NOMO-1 treated with dmso at 0.1 percent for 144 hours (cell line): ENCODE results near the gene GNL2.
"Not testable (repeated sequence)": the region's sequence is repeated elsewhere in the genome, so short reads cannot be mapped to it uniquely, and the experiment has no call there.

Experiments used
- DNase-seq: peaks from one replicate; lab custom pipeline; 2025; ENCODE audit not compliant: unreplicated experiment; lab: John Stamatoyannopoulos, UW

Gene GNL2

DNA sequence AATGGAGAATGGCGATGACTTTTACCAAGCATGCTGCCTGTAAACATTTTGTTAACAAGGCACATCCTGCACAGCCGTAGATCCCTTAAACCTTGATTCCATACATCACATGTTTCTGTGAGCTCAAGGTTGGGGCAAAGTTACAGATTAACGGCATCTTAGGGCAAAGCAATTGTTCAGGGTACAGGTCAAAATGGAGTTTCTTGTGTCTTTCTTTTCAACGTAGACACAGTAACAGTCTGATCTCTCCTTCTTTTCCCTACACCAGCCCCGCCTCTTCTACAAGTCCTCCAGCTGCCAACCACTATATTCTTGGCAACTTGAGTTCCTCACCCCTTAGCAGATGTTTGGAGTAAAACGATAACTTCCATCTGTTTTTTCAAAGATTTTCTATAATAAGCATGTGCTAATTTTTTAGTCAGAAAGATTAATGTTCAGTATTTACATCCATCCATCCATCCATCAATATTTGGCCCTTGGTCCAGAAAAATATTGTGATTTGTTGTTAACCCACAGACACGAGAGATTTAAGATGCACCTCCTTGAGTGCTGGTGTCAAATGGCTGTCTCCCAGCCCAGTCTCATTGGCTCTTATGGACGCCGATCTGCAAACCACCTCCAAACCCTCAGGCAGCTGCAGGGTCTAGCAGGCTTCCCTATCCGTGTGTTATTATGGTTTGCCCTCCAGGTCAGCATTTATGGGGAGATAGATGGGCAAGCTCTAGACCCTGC lies 35.2 kb downstream of the GNL2 start:
- DNase-seq: no peak

DNA sequence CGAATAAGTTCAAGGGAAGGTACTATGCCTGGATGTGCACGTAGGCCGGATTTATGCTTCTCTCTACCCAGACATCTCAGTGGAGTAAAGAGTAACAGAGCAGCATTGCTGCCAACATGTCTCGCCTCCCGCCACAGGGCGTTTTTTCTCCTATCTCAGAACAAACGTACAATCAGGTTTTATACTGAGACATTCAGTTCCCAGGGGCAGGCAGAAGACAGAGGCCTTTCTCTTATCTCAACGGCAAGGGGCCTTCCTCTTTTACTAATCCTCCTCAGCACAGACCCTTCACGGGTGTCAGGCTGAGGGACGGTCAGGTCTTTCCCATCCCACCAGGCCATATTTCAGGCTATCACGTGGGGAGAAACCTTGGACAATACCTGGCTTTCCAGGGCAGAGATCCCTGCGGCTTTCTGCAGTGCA lies 35.8 kb downstream of the GNL2 start:
- DNase-seq: not testable (repeated sequence)

DNA sequence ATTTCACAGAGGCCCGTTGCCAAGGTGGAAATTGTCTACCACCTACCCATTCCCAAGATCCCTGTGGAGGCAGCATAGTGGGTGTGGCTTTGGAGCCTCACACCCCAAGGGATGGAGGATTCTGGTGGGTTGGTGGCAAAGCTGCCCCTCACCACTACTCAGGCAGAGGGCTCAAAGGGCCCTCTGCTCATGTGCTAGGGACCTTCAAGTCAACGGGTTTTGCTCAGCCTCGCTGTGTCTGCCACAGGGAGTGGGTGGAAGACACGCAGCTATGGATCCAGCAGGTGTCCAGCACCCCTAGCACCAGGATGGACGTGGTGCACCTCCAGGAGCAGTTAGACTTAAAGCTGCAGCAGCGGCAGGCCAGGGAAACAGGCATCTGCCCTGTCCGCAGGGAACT lies 36.7 kb downstream of the GNL2 start:
- no peak for DNase-seq

DNA sequence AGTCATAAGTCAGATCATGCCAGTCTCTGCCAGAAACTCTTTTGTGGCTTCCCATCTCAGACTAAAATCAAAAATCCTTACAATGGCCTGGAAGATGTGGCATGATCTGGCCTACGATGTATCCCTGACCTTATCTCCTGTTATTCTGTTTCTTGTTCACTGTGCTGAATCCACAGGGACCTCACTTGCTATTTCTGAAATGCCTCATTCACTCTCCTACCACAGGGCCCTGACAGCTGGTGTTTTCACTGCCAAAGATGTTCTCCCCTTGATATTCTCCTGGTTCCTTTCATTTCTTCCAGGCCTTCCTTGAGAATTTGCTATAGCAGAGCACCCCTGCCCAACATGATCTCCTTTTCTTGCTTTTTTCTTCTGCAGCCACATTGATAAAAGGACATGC lies 37.3 kb downstream of the GNL2 start:
- no peak for DNase-seq

DNA sequence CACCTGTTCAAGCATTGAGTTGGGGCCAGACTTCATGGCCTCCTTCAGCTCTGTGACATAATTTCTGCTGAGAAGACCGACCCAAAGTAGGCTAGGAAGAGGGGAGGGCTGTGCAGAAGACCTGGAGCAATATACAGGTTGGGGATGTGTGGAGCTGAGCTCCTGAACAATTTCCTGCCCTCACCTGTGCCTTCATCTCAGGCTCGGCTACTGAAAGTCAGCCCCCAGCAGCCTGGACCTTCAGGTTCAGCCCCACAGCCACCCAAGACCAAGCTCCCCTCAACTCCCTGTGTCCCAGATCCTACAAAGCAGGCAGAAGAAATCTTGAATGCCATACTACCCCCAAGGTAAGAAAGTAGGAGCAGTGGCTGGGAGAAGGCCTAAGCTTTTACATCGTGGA lies 38.3 kb downstream of the GNL2 start:
- no peak for DNase-seq

DNA sequence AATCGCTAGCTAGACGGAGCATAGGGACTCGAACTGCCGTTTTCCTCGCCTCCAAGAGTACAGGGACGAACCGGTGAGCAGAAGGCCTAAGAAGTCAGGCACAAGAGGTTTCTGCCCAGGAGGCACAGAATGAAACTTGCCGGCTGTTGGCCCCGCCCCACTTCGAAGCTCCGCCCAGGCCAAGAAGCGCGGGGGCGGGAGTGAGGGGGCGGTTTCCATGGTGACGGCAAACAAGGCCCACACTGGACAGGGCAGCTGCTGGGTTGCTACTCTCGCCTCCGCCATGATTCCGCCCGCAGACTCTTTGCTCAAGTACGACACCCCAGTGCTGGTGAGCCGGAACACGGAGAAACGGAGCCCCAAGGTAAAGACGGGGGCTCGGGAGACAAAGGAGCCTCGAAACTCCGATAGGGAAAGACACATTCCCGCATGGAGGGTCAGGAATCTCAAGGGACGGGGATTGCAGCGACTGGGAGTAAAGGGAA lies 39.0 kb downstream of the GNL2 start, which contains the start of gene DNALI1:
Gene DNALI1 (plus strand): TSS at position 229 of the 485 bp plus-strand sequence. CDS start 55 bp downstream, at position 284.
- DNase-seq: no peak

DNA sequence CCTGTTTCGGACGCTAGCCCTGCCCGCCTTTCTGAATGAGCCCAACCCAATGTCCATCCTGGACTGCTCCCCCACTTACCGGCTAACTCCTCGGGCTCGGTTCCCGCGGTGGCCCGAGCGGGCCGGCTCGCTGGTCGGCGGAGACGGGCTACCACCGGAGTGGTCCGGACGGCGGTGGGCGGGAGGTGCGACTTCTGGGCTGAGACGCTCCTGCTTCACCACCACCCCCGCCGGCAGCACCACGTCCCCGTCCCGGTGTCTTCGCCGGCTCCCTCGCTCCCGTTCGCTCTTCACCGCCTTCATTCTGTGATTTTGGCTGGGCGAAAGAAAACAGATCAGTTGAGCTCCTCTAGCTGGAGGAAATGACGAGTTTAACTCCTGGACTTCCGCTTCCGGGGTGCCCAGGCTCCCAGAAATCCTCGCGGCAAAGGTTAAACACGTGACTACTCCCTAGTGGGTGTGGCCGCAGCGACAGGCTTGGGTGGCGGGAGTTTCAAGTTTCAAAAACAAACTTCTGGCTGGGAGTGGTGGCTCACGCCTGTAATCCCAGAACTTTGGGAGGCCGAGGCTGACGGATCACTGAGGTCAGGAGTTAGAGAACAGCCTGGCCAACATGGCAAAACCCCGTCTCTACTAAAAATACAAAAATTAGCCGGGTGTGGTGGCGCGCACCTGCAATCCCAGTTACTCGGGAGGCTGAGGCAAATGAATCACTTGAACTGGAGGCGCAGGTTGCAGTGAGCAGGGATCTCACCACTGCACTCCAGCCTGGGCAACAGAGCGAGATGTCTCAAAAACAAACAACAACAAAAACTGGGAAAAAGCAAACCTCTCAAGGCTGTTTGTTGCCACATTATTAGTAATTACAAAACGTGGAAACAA lies 41.6 kb downstream of the GNL2 start, which contains the start of gene SNIP1:
Gene SNIP1 (minus strand): TSS at position 367 of the 882 bp plus-strand sequence. CDS start 64 bp downstream, at position 303.
- DNase-seq: peak; percentile 88

DNA sequence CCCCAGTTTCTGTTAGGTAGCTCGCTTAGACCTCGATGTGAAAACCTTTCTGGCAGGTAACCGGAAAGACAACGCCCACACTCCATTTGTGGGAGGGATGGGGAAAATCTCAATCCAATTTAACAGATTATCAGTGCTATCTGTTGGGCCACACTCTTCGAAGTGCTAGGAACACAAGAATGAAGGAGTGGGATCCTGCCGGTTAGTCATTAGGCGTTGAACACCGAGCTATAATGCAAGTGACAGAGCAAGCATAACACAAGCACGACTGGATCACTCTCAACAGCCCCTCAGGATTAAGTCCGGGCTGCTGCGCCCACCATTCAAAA lies 42.2 kb downstream of the GNL2 start:
- no peak for DNase-seq

DNA sequence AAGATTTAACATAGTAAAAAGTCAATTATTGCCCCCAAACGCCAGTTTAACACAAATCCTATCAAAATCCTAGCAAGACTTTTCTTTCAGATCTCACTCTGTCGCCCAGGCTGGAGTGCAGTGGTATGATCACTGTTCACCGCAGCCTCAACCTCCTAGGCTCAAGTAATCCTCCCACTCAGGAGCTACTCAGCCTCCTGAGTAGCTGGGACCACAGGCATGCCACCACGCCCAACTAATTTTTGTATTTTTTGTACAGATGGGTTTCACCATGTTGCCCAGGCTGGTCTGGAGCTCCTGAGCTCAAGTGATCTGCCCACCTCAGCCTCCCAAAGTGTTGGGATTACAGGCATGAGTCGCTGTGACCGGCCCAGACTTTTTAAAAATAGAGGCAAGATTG lies 46.4 kb downstream of the GNL2 start:
- no peak for DNase-seq

DNA sequence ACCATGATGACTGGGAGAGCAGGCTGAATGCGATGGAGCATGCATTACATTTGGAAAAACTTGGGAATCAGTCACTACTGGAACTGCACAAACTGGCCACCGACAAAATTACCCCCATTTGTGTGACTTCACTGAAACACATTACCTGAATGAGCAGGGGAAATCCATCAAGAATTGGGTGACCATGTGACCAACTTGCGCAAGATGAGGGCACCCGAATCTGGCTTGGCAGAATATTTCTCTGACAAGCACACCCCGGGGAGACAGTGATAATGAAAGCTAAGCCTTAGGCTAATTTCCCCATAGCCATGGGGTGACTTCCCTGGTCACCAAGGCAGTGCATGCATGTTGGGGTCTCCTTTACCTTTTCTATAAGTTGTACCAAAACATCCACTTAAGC lies 50.7 kb downstream of the GNL2 start:
- DNase-seq: no peak

DNA sequence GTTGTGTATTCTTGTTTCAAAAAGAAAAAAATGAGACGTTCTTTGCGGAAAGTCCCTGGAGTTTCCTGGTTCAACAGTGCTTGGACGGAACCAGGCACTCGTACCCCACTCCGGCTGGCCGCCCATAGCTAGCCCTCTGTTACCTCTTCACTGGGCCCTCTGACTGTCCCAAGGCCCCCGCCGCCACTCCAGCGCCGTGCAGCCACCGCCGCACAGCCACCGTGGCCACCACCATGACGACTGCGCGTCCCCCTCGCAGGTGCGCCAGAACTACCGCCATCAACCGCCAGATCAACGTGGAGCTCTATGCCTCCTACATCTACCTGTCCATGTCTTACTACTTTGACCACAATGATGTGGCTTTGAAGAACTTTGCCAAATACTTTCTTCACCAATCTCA lies 51.2 kb downstream of the GNL2 start:
- no peak for DNase-seq

DNA sequence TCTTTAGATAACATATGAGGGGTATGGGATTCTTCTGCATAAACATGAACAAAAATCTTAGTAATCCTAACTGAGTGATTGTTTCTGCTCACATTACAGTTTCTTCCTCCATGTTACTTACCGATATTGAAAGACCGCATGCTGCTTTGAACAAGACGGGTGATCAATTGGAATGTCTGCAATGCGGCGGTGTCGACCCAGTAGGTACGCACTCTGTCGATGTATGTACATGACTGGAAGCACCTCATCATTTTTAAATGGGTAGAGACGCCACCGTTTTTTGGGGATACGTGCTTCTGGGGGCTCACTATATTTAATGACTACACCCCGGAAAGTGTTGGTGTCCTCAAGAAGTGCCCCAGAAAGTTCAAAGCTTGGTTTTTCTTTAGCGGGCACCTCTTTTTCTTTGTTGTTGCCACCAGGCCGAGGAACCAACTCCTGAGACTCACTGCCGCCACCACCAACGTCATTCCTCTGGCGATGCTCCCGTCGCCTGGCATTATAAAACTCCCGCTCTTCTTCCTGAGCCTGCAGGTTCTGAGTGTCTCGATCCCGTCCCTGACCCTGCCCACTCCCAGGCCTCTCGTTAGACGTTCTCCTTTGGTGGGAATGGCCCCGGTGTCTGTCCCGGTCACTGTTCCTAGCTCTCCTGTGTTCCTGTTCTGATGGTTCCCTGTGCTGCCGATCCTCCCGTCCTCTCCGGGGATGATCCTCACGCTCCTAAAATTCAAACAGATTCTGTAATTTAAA lies 55.5 kb downstream of the GNL2 start:
- no peak for DNase-seq

DNA sequence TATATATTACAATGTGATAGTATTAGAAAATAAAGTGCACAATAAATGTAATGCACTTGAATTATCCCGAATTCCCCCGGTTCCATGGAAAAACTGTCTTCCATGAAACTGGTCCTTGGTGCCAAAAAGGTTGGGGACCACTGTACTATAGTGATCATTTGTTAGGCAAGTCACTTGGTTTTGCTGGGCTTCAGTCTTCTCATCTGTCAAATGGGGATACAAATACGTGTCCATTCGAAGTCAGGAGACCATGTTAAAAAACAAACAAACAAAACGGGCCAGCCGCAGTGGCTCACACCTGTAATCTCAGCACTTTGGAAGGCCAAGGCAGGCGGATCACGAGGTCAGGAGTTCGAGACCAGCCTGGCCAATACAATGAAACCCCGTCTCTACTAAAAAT lies 56.6 kb downstream of the GNL2 start:
- not testable (repeated sequence) for DNase-seq

DNA sequence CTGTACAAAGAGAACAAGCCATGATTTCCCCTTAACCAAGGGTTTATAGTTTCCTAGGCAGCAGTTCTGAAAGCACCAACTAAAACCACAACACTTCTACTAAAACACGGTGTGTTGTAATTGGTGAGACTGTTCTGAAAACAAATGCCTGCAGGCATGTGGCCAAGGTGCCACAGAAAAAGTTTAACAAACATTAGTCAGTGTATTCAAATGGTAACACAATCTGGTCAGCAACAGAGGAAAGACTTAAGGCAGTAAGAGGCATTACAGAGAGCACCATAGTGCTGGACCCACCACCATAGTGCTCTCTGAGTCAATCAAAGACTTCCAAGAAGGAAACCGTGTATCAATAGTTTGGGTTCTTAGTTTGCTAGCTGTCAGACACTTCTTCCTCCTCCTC lies 58.4 kb downstream of the GNL2 start:
- no peak for DNase-seq

DNA sequence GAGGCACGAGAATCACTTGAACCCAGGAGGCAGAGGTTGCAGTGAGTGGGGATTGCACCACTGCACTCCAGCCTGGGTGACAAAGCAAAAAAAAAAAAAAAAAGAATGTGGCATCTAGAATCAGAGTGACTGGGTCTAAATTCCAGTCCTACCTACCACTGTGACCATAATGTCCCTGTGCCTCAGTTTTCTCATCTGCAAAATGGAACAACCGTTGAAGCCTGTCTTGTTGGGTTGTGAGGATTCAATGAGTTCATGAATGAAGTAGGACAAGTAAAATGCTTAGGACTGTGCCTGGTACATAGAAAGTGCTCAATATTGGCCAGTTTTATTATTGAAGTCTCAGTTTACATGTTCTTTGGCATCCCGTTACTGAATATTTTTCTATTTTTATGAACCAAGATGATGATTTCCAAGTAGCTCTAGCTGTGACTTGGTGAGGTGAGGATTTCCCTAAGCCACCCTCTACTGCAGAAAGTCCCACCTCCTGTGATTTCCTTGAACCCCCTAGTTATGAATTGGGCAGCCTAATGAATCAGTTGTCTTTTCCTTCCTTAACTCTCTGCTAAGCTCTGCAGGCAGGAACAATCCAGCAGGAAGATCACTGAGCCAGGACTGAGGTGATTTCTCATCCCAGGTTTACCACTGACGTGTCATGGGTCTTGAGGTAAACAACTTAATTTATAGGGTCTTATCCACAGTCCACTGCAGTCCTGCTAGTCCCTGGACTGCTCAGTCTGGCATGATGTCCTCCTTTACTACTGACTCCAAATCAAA lies 62.2 kb downstream of the GNL2 start:
- no peak for DNase-seq

DNA sequence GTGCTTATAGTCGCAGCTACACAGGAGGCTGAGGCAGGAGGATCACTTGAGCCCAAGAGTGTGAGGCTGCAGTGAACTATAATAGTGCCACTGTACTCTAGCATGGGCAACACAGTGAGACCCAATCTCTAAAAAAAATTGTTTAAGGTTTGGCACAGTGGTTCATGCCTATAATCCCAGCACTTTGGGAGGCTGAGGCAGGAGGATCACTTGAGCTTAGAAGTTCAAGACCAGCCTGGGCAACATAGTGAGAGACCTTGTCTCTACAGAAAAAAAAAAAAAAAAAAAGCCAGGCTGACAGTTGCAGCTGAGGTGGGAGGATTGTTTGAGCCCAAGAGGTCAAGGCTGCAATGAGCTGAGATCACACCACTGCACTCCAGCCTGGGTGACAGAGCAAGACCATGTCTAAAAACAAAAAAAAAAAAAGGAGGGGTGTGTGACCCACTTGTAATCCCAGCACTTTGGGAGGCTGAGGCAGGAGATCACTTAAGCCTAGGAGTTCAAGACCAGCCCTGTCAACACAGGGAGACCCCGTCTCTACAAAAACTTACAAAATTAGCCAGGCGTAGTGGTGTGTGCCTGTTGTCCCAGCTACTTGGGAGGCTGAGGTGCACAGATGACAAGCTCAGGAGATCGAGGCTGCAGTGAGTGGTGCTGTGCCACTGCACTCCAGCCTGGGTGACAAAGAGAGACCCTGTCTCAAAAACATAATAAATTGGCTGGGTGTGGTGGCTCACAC lies 63.1 kb downstream of the GNL2 start:
- DNase-seq: not testable (repeated sequence)

DNA sequence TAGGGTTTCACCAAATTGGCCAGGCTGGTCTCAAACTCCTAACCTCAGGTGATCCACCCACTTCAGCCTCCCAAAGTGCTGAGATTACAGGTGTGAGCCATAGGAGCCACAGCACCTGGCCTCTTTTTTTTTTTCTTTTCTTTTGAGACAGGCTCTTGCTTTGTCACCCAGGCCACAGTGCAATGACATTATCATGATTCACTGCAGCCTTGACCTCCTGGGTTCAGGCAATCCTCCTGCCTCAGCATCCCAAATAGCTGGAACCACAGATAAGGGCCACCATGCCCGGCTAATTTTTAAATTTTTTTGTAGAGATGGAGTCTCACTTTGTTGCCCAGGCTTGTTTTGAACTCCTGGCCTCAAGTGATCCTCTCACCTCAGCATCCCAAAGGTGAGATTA lies 65.8 kb downstream of the GNL2 start:
- not testable (repeated sequence) for DNase-seq

DNA sequence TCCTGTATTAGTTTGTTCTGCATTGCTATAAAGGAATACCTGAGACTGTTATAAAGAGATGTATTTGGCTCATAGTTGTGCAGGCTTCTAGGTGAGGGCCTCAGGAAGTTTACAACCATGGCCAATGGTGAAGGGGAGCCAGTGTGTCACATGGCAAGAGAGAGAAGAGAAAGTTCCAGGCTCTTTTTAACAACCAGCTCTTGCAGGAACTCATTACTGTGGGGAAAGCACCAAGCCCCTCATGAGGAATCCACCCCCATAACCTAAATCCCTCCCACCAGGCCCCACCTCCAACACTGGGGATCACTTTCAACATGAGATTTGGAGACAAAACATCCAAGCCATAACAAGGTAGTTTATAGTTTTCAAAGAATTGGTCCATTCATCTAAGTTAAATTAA lies 76.1 kb downstream of the GNL2 start:
- no peak for DNase-seq

DNA sequence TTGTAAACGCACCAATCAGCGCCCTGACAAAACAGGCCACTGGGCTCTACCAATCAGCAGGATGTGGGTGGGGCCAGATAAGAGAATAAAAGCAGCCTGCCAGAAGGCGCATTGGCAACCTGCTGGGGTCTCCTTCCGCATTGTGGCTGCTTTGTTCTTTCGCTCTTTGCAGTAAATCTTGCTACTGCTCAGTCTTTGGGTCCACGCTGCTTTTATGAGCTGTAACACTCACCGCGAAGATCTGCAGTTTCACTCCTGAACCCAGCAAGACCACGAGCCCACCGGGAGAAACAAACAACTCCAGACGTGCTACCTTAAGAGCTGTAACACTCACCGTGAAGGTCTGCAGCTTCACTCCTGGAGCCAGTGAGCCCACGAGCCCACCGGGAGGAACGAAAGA lies 76.8 kb downstream of the GNL2 start:
- DNase-seq: not testable (repeated sequence)

DNA sequence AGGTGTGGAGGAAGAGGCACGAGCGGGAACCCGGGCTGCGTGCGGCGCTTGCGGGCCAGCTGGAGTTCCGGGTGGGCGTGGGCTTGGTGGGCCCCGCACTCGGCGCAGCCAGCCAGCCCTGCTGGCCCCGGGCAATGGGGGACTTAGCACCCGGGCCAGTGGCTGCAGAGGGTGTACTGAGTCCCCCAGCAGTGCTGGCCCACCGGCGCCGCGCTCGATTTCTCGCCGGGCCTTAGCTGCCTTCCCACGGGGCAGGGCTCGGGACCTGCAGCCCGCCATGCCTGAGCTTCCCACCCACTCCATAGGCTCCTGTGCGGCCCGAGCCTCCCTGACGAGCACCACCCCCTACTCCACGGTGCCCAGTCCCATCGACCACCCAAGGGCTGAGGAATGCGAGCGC lies 77.5 kb downstream of the GNL2 start:
- DNase-seq: not testable (repeated sequence)
